ENCODE results near the gene RETREG1.

DNA sequence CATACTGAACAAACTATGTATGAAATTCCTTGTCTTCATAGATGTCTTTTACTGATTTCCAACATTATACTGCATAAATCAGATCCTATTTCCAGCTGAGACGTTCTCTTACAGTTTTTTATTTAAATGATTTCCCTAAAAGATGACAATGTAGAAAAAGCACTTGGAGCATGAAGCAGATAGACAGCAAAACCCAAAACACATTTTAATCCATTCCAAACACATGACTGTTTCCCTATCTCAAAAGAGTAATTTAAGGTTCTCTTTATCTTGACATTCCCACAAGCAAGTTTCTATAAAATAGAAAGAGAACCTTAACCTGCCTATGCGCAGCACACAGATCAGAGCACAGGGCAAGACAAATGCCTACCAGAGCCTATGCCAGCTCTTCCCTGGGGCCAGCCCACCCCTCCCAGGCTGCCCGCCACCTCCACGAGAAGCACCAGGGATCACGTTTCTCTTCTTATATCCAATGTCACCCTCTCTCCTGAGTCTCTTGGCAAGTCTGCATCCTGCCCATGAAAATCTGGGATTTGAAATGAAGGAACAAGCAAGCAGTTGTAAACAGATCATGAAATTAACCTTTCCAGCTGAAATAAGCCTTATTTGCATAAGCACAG, 52.4 kb downstream of the RETREG1 start:
- TF ChIP-seq POLR2AphosphoS5 (IDR thresholded peaks at IDR 0.05; ENCODE audit: low read depth), result no peak
- TF ChIP-seq, protein P1, sequence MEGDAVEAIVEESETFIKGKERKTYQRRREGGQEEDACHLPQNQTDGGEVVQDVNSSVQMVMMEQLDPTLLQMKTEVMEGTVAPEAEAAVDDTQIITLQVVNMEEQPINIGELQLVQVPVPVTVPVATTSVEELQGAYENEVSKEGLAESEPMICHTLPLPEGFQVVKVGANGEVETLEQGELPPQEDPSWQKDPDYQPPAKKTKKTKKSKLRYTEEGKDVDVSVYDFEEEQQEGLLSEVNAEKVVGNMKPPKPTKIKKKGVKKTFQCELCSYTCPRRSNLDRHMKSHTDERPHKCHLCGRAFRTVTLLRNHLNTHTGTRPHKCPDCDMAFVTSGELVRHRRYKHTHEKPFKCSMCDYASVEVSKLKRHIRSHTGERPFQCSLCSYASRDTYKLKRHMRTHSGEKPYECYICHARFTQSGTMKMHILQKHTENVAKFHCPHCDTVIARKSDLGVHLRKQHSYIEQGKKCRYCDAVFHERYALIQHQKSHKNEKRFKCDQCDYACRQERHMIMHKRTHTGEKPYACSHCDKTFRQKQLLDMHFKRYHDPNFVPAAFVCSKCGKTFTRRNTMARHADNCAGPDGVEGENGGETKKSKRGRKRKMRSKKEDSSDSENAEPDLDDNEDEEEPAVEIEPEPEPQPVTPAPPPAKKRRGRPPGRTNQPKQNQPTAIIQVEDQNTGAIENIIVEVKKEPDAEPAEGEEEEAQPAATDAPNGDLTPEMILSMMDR (IDR thresholded peaks at IDR 0.05; ENCODE audit: insufficient read depth, low read length), result no peak
- TF ChIP-seq, protein P2, sequence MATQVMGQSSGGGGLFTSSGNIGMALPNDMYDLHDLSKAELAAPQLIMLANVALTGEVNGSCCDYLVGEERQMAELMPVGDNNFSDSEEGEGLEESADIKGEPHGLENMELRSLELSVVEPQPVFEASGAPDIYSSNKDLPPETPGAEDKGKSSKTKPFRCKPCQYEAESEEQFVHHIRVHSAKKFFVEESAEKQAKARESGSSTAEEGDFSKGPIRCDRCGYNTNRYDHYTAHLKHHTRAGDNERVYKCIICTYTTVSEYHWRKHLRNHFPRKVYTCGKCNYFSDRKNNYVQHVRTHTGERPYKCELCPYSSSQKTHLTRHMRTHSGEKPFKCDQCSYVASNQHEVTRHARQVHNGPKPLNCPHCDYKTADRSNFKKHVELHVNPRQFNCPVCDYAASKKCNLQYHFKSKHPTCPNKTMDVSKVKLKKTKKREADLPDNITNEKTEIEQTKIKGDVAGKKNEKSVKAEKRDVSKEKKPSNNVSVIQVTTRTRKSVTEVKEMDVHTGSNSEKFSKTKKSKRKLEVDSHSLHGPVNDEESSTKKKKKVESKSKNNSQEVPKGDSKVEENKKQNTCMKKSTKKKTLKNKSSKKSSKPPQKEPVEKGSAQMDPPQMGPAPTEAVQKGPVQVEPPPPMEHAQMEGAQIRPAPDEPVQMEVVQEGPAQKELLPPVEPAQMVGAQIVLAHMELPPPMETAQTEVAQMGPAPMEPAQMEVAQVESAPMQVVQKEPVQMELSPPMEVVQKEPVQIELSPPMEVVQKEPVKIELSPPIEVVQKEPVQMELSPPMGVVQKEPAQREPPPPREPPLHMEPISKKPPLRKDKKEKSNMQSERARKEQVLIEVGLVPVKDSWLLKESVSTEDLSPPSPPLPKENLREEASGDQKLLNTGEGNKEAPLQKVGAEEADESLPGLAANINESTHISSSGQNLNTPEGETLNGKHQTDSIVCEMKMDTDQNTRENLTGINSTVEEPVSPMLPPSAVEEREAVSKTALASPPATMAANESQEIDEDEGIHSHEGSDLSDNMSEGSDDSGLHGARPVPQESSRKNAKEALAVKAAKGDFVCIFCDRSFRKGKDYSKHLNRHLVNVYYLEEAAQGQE (IDR thresholded peaks at IDR 0.05; ENCODE audit: insufficient replicate concordance, low read depth), result no peak

Data from HL-60 (cell line).